Stimulated activated CD8-positive, alpha-beta memory T cell treated with anti-CD3 and anti-CD28 coated beads, Interleukin-2, amount 100 ng/mL, for 48 hours (primary cell): ENCODE measurements around the gene TMC6.
"Not testable (repeated sequence)": the region's sequence is repeated elsewhere in the genome, so short reads cannot be mapped to it uniquely, and the experiment has no call there.

Experiments
- DNase-seq, 2 donors: peaks; one replicate each; pipeline ENCODE4 v3.0.0-alpha.2; 2020; ENCODE audit warnings: low read depth in 2 of 2

Gene TMC6

DNA sequence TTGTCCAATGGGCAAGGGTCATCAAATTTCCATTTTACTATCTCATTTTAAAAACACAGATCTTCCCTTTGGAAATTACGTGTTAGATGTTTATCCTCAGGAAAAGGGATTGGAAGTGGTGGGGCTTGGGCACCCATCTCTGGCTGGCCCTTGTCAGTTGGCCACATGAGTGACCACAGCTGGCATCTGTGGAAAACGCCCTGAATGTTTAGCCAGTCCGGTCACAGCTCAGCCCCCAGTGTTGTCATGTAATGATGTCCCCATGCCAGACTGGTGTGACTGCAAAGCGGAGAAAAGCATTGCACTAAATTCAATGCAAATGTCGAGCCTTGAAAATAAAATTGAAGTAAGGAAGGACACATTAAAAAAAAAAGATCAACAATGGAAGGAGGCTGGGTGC, 53.0 kb downstream of the TMC6 start:
- DNase-seq = no peak

DNA sequence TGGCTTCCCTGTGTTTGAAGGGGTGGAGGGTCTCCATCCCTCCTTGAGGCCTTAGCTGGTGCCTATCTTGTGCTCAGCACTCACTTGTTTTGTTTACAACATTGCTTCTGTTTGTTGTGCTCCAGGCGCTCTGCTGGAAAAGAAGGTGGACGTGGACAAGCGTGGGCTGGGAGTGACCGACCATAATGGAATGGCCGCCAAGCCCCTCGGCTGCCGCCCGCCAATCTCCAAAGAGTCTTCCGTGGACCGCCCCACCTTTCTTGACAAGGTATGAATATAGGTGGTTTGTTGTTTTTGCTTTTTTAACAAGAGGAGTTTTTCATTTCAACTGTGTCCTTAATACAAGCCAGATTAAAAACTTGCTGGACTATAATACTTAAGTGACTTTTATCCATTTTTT, 53.5 kb downstream of the TMC6 start:
- no peak for DNase-seq

DNA sequence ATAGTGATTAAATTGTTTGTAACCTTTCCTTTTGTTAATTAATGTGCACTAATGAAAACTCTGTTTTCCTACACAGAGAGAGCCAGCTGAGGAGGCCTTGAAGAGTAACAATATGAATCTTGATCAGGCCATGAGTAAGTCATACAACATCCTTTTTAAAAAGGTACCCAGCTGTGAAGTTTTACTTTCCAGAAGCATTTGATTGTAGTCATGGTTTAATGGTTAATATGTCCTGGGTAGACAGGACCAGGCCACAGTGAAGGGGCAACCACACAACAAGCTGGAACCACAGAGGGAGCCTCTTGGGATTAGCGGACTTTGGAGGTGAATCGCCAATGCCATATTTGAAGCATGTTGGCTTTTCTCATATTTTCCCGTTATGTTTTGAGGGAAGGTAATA, 55.6 kb downstream of the TMC6 start:
- no peak for DNase-seq

DNA sequence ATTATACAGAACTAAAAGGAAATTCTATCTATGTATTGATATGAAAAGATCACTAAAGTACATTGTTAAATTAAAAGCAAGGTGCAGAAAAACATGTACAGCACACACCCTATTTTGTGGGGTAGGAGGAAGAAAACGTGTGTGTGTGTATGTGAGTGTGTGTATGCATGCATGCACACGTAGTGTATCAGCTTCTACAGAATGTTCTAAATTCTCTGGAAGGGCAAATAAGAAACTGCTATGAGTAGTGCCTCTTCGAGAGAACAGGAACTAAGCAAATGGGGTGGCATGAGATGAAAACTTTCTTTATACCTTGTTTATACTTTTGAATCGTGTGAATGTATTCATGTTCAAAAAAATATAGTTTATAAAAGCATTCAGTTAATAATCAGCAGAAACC, 58.9 kb downstream of the TMC6 start:
- DNase-seq = no peak

DNA sequence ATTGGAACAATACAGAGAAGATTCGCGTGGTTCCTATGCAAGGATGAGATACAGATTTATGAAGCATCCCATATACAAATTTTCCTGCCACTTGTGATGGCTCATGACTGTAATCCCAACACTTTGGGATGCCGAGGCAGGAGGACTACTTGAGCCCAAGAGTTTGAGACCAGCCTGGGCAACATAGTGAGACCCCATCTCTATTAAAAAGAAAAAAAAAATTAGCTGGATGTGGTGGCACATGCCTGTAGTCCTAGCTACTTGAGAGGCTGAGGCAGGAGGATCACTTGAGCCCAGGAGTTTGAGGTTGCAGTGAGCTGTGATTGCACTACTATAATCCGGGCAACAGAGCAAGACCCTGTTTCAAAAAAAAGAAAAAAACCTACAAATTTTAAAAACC, 61.6 kb downstream of the TMC6 start:
- not testable (repeated sequence) for DNase-seq

DNA sequence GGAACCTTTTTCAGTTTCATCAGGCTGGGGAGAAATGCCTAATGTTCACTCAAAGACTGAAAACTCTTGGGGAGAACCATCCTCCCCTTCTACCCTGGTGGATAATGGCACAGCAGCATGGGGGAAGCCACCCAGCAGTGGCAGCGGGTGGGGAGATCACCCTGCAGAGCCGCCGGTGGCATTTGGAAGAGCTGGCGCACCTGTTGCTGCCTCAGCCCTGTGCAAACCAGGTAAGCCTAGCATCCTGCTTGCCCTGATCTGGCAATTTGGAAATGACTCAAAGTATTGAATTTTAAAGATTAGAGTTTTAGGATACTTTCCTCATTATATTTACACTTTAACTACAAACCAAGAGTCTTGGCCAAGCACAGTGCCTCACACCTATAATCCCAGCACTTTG, 63.8 kb downstream of the TMC6 start:
- DNase-seq = no peak

DNA sequence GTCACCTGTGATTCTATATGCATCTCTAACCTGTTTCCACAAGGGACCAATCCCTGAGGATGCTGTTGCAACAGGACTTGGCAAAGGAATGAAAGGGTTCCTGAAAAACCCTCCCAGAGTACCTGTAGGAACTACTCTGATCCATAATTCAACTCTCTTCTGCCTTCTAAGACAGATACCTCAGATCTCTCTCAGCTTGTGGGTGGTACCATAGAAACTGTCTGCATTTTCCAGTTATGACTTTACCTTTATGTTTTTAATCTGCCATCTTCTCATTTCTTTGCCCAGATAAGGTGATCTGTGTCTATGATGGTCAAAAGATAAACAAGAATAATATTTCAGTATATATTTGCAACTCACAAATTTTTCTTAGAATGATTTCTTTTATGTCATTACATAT, 65.1 kb downstream of the TMC6 start:
- DNase-seq = no peak

DNA sequence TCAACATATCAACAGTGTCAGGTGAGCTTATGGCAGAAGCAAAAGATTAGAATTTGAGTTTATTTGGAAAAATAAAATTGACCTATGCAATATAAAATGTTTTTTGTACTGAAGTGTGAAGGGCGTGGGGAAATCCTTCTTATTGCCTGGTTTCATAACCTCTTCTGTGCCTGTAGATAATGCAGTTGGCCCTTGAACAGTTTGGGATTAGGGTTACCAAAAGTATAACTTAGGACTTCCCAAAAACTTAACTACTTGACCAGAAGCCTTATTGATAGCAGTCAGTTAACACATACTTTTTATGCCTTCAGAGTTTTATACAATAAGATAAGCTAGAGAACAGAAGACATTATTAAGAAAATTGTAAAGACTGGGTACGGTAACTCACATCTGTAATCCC, 66.0 kb downstream of the TMC6 start:
- DNase-seq = no peak
